Measurements from ENCODE around the gene PTPRD.

DNA sequence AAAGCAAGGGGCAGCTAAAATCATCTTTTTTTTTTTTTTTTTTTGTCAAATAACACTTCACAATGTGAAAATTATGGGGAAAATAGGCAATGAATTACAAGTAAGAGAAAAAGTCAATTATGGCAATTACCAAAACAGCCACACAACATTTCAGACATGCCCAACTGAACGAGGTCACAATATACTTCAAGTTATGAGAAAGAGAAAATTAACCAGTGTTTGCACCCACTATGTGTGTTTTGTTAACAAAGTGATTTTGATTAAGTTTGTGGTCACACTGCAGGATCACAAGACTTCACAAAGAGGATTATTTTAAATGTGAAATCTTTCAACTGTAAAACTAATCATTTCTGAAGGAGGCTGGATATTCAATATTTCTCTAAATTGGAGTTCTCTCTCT, 1780.4 kb downstream of the PTPRD start:
- TF ChIP-seq, protein P1, sequence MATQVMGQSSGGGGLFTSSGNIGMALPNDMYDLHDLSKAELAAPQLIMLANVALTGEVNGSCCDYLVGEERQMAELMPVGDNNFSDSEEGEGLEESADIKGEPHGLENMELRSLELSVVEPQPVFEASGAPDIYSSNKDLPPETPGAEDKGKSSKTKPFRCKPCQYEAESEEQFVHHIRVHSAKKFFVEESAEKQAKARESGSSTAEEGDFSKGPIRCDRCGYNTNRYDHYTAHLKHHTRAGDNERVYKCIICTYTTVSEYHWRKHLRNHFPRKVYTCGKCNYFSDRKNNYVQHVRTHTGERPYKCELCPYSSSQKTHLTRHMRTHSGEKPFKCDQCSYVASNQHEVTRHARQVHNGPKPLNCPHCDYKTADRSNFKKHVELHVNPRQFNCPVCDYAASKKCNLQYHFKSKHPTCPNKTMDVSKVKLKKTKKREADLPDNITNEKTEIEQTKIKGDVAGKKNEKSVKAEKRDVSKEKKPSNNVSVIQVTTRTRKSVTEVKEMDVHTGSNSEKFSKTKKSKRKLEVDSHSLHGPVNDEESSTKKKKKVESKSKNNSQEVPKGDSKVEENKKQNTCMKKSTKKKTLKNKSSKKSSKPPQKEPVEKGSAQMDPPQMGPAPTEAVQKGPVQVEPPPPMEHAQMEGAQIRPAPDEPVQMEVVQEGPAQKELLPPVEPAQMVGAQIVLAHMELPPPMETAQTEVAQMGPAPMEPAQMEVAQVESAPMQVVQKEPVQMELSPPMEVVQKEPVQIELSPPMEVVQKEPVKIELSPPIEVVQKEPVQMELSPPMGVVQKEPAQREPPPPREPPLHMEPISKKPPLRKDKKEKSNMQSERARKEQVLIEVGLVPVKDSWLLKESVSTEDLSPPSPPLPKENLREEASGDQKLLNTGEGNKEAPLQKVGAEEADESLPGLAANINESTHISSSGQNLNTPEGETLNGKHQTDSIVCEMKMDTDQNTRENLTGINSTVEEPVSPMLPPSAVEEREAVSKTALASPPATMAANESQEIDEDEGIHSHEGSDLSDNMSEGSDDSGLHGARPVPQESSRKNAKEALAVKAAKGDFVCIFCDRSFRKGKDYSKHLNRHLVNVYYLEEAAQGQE (IDR thresholded peaks at IDR 0.05; ENCODE audit: low read depth) = no peak
- TF ChIP-seq CEBPB (IDR thresholded peaks at IDR 0.05; ENCODE audit: low read depth) = no peak
- TF ChIP-seq, protein P2, sequence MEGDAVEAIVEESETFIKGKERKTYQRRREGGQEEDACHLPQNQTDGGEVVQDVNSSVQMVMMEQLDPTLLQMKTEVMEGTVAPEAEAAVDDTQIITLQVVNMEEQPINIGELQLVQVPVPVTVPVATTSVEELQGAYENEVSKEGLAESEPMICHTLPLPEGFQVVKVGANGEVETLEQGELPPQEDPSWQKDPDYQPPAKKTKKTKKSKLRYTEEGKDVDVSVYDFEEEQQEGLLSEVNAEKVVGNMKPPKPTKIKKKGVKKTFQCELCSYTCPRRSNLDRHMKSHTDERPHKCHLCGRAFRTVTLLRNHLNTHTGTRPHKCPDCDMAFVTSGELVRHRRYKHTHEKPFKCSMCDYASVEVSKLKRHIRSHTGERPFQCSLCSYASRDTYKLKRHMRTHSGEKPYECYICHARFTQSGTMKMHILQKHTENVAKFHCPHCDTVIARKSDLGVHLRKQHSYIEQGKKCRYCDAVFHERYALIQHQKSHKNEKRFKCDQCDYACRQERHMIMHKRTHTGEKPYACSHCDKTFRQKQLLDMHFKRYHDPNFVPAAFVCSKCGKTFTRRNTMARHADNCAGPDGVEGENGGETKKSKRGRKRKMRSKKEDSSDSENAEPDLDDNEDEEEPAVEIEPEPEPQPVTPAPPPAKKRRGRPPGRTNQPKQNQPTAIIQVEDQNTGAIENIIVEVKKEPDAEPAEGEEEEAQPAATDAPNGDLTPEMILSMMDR (IDR thresholded peaks at IDR 0.05 in 2 of 3, conservative IDR thresholded peaks at IDR 0.05 in 1 of 3; ENCODE audit: borderline replicate concordance in 1 of 3, insufficient read depth in 1 of 3, low read depth in 2 of 3, low read length in 2 of 3) = no peak
